Endothelial cell of umbilical vein (primary cell): Measurements from ENCODE around the gene LRP1B. TPM values are rescaled to one million over a fixed set of nuclear protein-coding genes. Genes with fewer than 3 reads are reported as not detected.

ENCODE experiments used
- BruUV-seq: library from RNA; stranded (reverse); fragments of 400-500 nt; replicated peaks from 2 replicates; lab custom pipeline; 2021; lab: Mats Ljungman, UMichigan
- CTCF ChIA-PET: fragments of 300-600, 350-600 bp; sonication (Branson Sonifier 250); formaldehyde crosslinking; loops from one replicate; lab custom pipeline; 2021; ENCODE audit warnings: antibody characterized with exemption, inconsistent platforms; lab: Charles Lee
- POLR2A ChIA-PET: fragments of 300-600, 350-600 bp; sonication (Branson Sonifier 250); formaldehyde crosslinking; loops from one replicate; lab custom pipeline; 2021; ENCODE audit warnings: antibody characterized with exemption, inconsistent platforms; lab: Charles Lee
- DNase-seq: peaks from one replicate; pipeline ENCODE4 v3.0.0-alpha.2; 2011; ENCODE audit warnings: low read depth, low spot score
- FAIRE-seq: peaks from 2 replicates; lab custom pipeline; 2011; peaks lifted over from hg19 to GRCh38; lab: Jason Lieb, UNC
- H2AFZ ChIP-seq: 2 replicates; pipeline ENCODE4 v1.6.0; 2012; ENCODE audit warnings: low read depth, low read length, control low read depth, inconsistent platforms
- H3K27ac ChIP-seq: 2 replicates; pipeline ENCODE4 v1.5.1; 2011; ENCODE audit warnings: low read depth, mild to moderate bottlenecking, control low read depth, low read length, moderate library complexity; ENCODE audit not compliant: insufficient read depth
- H3K27me3 ChIP-seq, 2 experiments: 2 replicates each; pipeline versions ENCODE4 v1.6.0 to v1.6.1; 2011; ENCODE audit warnings: low read length in 2 of 2, mixed read lengths in 1 of 2; ENCODE audit not compliant: control insufficient read depth in 2 of 2, insufficient read depth in 2 of 2
- H3K36me3 ChIP-seq, 2 experiments: 2 replicates in 1 of 2; 3 replicates in 1 of 2; pipeline ENCODE4 v1.5.1; 2011; ENCODE audit warnings: low read length in 2 of 2, mild to moderate bottlenecking in 1 of 2, moderate library complexity in 1 of 2; ENCODE audit not compliant: control insufficient read depth in 2 of 2, insufficient read depth in 2 of 2; ENCODE audit errors: extremely low read depth in 1 of 2
- H3K4me1 ChIP-seq: 3 replicates; pipeline ENCODE4 v1.5.1; 2011; ENCODE audit warnings: mild to moderate bottlenecking, low read length; ENCODE audit not compliant: control insufficient read depth, insufficient read depth; ENCODE audit errors: extremely low read depth
- H3K4me2 ChIP-seq: 2 replicates; pipeline ENCODE4 v1.6.1; 2011; ENCODE audit warnings: low read length, control low read depth, mixed read lengths; ENCODE audit not compliant: insufficient read depth
- H3K4me3 ChIP-seq, 3 experiments: fragments of 200-600 bp in 1 of 3; sonication (generic), shearing (Covaris generic) in 1 of 3; replicated peaks in 1 of 3; 2 replicates each; pipeline ENCODE4 v1.5.1; 2011 to 2016; ENCODE audit warnings: control low read depth in 3 of 3, low read length in 3 of 3, mild to moderate bottlenecking in 2 of 3, inconsistent platforms in 1 of 3, low read depth in 1 of 3, moderate library complexity in 1 of 3; ENCODE audit not compliant: insufficient read depth in 1 of 3
- H3K79me2 ChIP-seq: 2 replicates; pipeline ENCODE4 v1.6.0; 2012; ENCODE audit warnings: low read length, inconsistent platforms; ENCODE audit not compliant: control insufficient read depth, insufficient read depth
- H3K9ac ChIP-seq: replicated peaks from 2 replicates; pipeline ENCODE3; 2011; ENCODE audit warnings: low read length, control low read depth; ENCODE audit not compliant: insufficient read depth; ENCODE audit errors: extremely low read depth
- H3K9me1 ChIP-seq: replicated peaks from 3 replicates; pipeline ENCODE4 v1.6.0; 2011; ENCODE audit warnings: mild to moderate bottlenecking, low read length; ENCODE audit not compliant: control insufficient read depth, insufficient read depth; ENCODE audit errors: extremely low read depth
- H3K9me3 ChIP-seq: replicated peaks from 2 replicates; pipeline ENCODE4 v1.5.1; 2012; ENCODE audit warnings: low read length, inconsistent platforms; ENCODE audit not compliant: control insufficient read depth, insufficient read depth
- H4K20me1 ChIP-seq: replicated peaks from 2 replicates; pipeline ENCODE3; 2011; ENCODE audit warnings: mild to moderate bottlenecking, low read length; ENCODE audit not compliant: control insufficient read depth, insufficient read depth; ENCODE audit errors: extremely low read depth
- CTCF ChIP-seq, 2 donors: IDR thresholded peaks; 1 replicate in 1 of 2; 2 replicates in 1 of 2; pipeline ENCODE4 v1.5.1; 2011; ENCODE audit warnings: low read length in 2 of 2, mild to moderate bottlenecking in 2 of 2, moderate library complexity in 2 of 2, control low read depth in 1 of 2, inconsistent platforms in 1 of 2, low read depth in 1 of 2; ENCODE audit not compliant: insufficient read depth in 1 of 2; ENCODE audit errors: extremely low read depth in 1 of 2
- EZH2 ChIP-seq: IDR thresholded peaks from 2 replicates; pipeline ENCODE4 v1.6.1; 2012; ENCODE audit warnings: borderline replicate concordance, low read depth, mild to moderate bottlenecking, moderate library complexity, low read length, inconsistent platforms; ENCODE audit not compliant: severe bottlenecking
- FOS ChIP-seq: IDR thresholded peaks from 2 replicates; pipeline ENCODE4 v1.6.1; 2011; ENCODE audit warnings: mild to moderate bottlenecking, low read length, moderate library complexity, borderline replicate concordance; ENCODE audit not compliant: insufficient read depth
- GATA2 ChIP-seq: IDR thresholded peaks from 2 replicates; pipeline ENCODE4 v1.7.0; 2011; ENCODE audit warnings: low read depth, mild to moderate bottlenecking, moderate library complexity, mixed read lengths, low read length; ENCODE audit not compliant: insufficient read length, insufficient read depth
- JUN ChIP-seq: IDR thresholded peaks from 2 replicates; pipeline ENCODE4 v1.6.1; 2011; ENCODE audit warnings: borderline replicate concordance, low read depth; ENCODE audit not compliant: insufficient read length, insufficient read depth
- MYC ChIP-seq: IDR thresholded peaks from one replicate; pipeline ENCODE4 v1.6.1; 2011; ENCODE audit warnings: mild to moderate bottlenecking, low read depth, low read length
- POLR2A ChIP-seq: IDR thresholded peaks from 2 replicates; pipeline ENCODE4 v1.6.1; 2012; ENCODE audit warnings: low read depth, mild to moderate bottlenecking, control low read depth, low read length
- POLR2AphosphoS5 ChIP-seq: IDR thresholded peaks from 2 replicates; pipeline ENCODE4 v1.6.1; 2012; ENCODE audit warnings: low read depth, mild to moderate bottlenecking, control low read depth, low read length, moderate library complexity; ENCODE audit not compliant: insufficient read depth
- dilution Hi-C: fragments of 300-500 bp; cut with MboI; formaldehyde crosslinking; loops from one replicate; pipeline ENCODE4 v1.15.0; 2019; ENCODE audit warnings: low sequenced_read_pairs; ENCODE audit not compliant: extremely low pct_ligation_motif_present
- intact Hi-C: fragments of 100-400 bp; cut with micrococcal nuclease; formaldehyde crosslinking; loops from one replicate; pipeline ENCODE4 v1.10.0; 2022
- polyA plus RNA-seq, 4 experiments: library from polyadenylated mRNA; depleted of rRNA in 3 of 4; stranded (reverse) in 3 of 4; unstranded in 1 of 4; fragments of >200 nt; gene quantifications; 2 replicates each; pipeline versions ENCODE4 v1.2.1 to v1.2.3, GENCODE V29; 2011 to 2012; ENCODE audit warnings: missing spikeins in 1 of 4
- total RNA-seq: library from RNA; stranded (reverse); gene quantifications from 2 replicates; pipeline ENCODE4 v1.2.3, GENCODE V29; 2021
- TF ChIP-seq, protein P1 (sequence below): IDR thresholded peaks from 2 replicates; pipeline ENCODE4 v1.6.1; 2011; ENCODE audit not compliant: insufficient read depth, insufficient read length

The LRP1B gene
- total and polyA plus RNA-seq, 2 donors (not counting 3 experiments of a cell fraction or from before 2014, with no cell fraction given), result 0.03 to 0.07 TPM

DNA sequence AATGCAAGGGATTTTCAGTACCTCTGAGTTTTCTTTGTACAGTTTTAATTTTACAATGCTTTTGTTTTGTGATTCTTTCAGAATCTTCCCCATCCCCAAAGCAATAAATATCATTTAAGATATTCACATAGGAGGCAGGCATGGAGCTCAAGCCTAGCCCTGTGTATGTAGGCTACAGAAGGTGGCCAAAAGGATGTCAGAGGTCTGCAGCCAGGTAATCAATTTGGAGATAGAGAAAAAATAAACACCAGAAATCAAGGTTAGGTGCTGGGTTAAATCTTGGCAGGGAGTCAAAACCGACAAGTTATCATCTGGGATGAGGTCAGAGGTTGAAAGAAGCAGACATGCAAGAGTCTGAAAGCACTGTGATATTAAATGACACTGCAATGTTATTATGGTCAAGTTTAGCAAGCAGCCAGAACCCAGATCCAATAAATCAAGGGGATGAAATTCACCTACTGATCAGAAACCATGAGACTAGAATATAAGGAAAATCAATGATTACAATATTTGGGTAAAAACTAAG is 45.1 kb upstream of the LRP1B start:
- no peaks in the 10 kb centered on the region for H3K27me3 ChIP-seq
- ChIA-PET CTCF (interaction anchor here (1.4 to 1.7 kb wide), 2 partner anchors 12 to 15 kb away, joined by 4 to 6 read pairs; no protein-coding TSS in a partner anchor), POLR2A (no interaction called here)
- intact Hi-C loops (no loop called here), dilution Hi-C loops (no loop called here)
- H3K9me3 ChIP-seq, result no peaks in the 10 kb centered on the region
- no peaks in the 10 kb centered on the region for H3K4me1 ChIP-seq
- no peaks in the 10 kb centered on the region for H3K36me3 ChIP-seq
- H3K27ac ChIP-seq, result no peak overlapping the region
- FAIRE-seq, result no peak
- TF ChIP-seq JUN (no peak), GATA2 (no peak), POLR2AphosphoS5 (no peak), FOS (no peak), EZH2 (no peak), POLR2A (no peak), CTCF (IDR thresholded peaks at IDR 0.05; ENCODE audit: extremely low read depth in 1 of 2, insufficient read depth in 1 of 2, low read depth in 1 of 2, low read length in 2 of 2) (no peak), MYC (no peak)
- TF ChIP-seq, protein P1, sequence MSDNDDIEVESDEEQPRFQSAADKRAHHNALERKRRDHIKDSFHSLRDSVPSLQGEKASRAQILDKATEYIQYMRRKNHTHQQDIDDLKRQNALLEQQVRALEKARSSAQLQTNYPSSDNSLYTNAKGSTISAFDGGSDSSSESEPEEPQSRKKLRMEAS, result no peak
- no peak overlapping the region for H3K4me3 ChIP-seq
- DNase-seq, result no peak
- no TSS peak for BruUV-seq
- H3K9ac ChIP-seq, result no peak overlapping the region
- no peak overlapping the region for H3K4me2 ChIP-seq
- no peaks in the 10 kb centered on the region for H4K20me1 ChIP-seq
- no peak overlapping the region for H2AFZ ChIP-seq
- H3K9me1 ChIP-seq, result no peaks in the 10 kb centered on the region
- no peaks in the 10 kb centered on the region for H3K79me2 ChIP-seq
